ENCODE data around the gene MUC5AC. TPM values are rescaled to one million over a fixed set of nuclear protein-coding genes. Genes with fewer than 3 reads are reported as not detected.

Gene MUC5AC
- total and polyA plus RNA-seq, 11 donors, result not detected

- 77 to 79% (median 78%) methylated on average over 26 to 46 of the region's 46 CpGs for WGBS, 4 donors
Observed at GRCh38 chr11:1232021-1232882, 74.5 kb downstream of the MUC5AC start.

DNA sequence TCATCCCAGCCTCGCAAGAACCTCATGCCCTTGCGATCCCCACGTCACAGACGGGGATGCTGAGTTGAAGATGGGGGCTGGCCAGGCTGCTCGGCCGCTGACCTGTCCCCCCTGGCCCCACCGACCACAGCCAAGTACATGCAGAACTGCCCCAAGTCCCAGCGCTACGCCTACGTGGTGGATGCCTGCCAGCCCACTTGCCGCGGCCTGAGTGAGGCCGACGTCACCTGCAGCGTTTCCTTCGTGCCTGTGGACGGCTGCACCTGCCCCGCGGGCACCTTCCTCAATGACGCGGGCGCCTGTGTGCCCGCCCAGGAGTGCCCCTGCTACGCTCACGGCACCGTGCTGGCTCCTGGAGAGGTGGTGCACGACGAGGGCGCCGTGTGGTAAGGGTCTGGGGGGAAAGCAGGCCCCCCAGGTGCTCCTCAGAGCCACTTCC is 75.1 kb downstream of the MUC5AC start:
- WGBS, 4 donors, result 62 to 82% (median 79%) methylated on average over 12 to 30 of the region's 30 CpGs

More at GRCh38 chr11:1232021-1232882, 74.5 kb downstream of the MUC5AC start:
- no peak for ATAC-seq
- Histone ChIP-seq H3K27me3 (peaks cover 0 to 48% (median 11%) of the 10 kb centered on the region in 9 donors), H3K4me3 (no peak overlapping the region), H3K36me3 (no peaks in the 10 kb centered on the region), H3K4me1 (no peaks in the 10 kb centered on the region), H3K9me3 (no peaks in the 10 kb centered on the region), H3K27ac (no peak overlapping the region)
- DNase-seq, result peak in 3 of 5 donors; percentile 20 to 48 (median 23)
- intact Hi-C loops (cut with DNase I), result no loop called here
- TF ChIP-seq POLR2A (IDR thresholded peaks at IDR 0.05), result no peak
- TF ChIP-seq, protein P1, sequence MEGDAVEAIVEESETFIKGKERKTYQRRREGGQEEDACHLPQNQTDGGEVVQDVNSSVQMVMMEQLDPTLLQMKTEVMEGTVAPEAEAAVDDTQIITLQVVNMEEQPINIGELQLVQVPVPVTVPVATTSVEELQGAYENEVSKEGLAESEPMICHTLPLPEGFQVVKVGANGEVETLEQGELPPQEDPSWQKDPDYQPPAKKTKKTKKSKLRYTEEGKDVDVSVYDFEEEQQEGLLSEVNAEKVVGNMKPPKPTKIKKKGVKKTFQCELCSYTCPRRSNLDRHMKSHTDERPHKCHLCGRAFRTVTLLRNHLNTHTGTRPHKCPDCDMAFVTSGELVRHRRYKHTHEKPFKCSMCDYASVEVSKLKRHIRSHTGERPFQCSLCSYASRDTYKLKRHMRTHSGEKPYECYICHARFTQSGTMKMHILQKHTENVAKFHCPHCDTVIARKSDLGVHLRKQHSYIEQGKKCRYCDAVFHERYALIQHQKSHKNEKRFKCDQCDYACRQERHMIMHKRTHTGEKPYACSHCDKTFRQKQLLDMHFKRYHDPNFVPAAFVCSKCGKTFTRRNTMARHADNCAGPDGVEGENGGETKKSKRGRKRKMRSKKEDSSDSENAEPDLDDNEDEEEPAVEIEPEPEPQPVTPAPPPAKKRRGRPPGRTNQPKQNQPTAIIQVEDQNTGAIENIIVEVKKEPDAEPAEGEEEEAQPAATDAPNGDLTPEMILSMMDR (IDR thresholded peaks at IDR 0.05), result no peak

GRCh38 chr11:1233351-1234053 is 75.7 kb downstream of the MUC5AC start:
- intact Hi-C loops (cut with DNase I), result no loop called here
- Histone ChIP-seq H3K4me3 (no peak overlapping the region), H3K9me3 (no peaks in the 10 kb centered on the region), H3K27me3 (peaks cover 0 to 36% (median 10%) of the 10 kb centered on the region in 9 donors), H3K4me1 (no peaks in the 10 kb centered on the region), H3K36me3 (no peaks in the 10 kb centered on the region), H3K27ac (no peak overlapping the region)
- DNase-seq, result peak in 3 of 5 donors; percentile 4 to 45 (median 22)
- TF ChIP-seq POLR2A (IDR thresholded peaks at IDR 0.05), result no peak
- TF ChIP-seq, protein P1 (IDR thresholded peaks at IDR 0.05), result no peak
- 59 to 84% (median 77%) methylated on average over 2 to 21 of the region's 21 CpGs for WGBS, 4 donors
- no peak for ATAC-seq

More for the DNA sequence above, 75.1 kb downstream of the MUC5AC start:
- Histone ChIP-seq H3K9me3 (no peaks in the 10 kb centered on the region), H3K36me3 (no peaks in the 10 kb centered on the region), H3K27me3 (peaks cover 0 to 42% (median 10%) of the 10 kb centered on the region in 9 donors), H3K4me1 (no peaks in the 10 kb centered on the region), H3K4me3 (no peak overlapping the region), H3K27ac (no peak overlapping the region)
- no peak for ATAC-seq
- TF ChIP-seq POLR2A (IDR thresholded peaks at IDR 0.05), result no peak
- TF ChIP-seq, protein P1 (IDR thresholded peaks at IDR 0.05), result no peak
- intact Hi-C loops (cut with DNase I), result no loop called here
- DNase-seq, result peak in 3 of 5 donors; percentile 14 to 47 (median 19)

Measured in heart left ventricle (tissue), 16 donors.